GM19324 (cell line): ENCODE data around the gene CCR6.

Experiments used
- ATAC-seq: cut with Tn5 transposase; IDR thresholded peaks from one replicate; pipeline ENCODE4 v1.9.1; 2021; ENCODE audit warnings: mild to moderate bottlenecking, moderate library complexity; ENCODE audit not compliant: unreplicated experiment, low FRiP score

The CCR6 gene

GRCh38 chr6:167140589-167141474, 17.9 kb downstream of the CCR6 start:
- ATAC-seq, result peak; percentile 55

- ATAC-seq, result peak; percentile 76
Measured at GRCh38 chr6:167141667-167142432, 19.0 kb downstream of the CCR6 start.

GRCh38 chr6:167142433-167142761, 19.5 kb downstream of the CCR6 start:
- no peak for ATAC-seq

- no peak for ATAC-seq
Measured at GRCh38 chr6:167143041-167143440, 20.1 kb downstream of the CCR6 start.

- no peak for ATAC-seq
Measured at GRCh38 chr6:167145461-167145860, 22.6 kb downstream of the CCR6 start.

GRCh38 chr6:167146135-167146534, 23.2 kb downstream of the CCR6 start:
- no peak for ATAC-seq

GRCh38 chr6:167146977-167147376, 24.1 kb downstream of the CCR6 start:
- ATAC-seq, result no peak

GRCh38 chr6:167148021-167148420, 25.1 kb downstream of the CCR6 start:
- no peak for ATAC-seq

- ATAC-seq, result no peak
Measured at GRCh38 chr6:167148997-167149396, 26.1 kb downstream of the CCR6 start.

- ATAC-seq, result peak; percentile 63
Measured at GRCh38 chr6:167150941-167151549, 28.1 kb downstream of the CCR6 start.

- no peak for ATAC-seq
Measured at GRCh38 chr6:167151648-167152047, 28.8 kb downstream of the CCR6 start.

- peak; percentile 52 for ATAC-seq
Measured at GRCh38 chr6:167152862-167153261, 30.0 kb downstream of the CCR6 start.

GRCh38 chr6:167153521-167153959, 30.6 kb downstream of the CCR6 start:
- peak; percentile 38 for ATAC-seq

- no peak for ATAC-seq
Measured at GRCh38 chr6:167154291-167154690, 31.4 kb downstream of the CCR6 start.

- no peak for ATAC-seq
Measured at GRCh38 chr6:167154895-167155294, 32.0 kb downstream of the CCR6 start.

- ATAC-seq, result no peak
Measured at GRCh38 chr6:167157414-167157813, 34.5 kb downstream of the CCR6 start.

- no peak for ATAC-seq
Measured at GRCh38 chr6:167157863-167158262, 35.0 kb downstream of the CCR6 start, which contains the start of gene GPR31. Gene GPR31, minus strand, starts transcription at chr6:167157980. Its CDS starts 149 bp downstream, at chr6:167157831.

GRCh38 chr6:167161851-167162467, 39.1 kb downstream of the CCR6 start:
- ATAC-seq, result no peak

GRCh38 chr6:167162591-167162990, 39.7 kb downstream of the CCR6 start:
- no peak for ATAC-seq

GRCh38 chr6:167163476-167164011, 40.6 kb downstream of the CCR6 start:
- ATAC-seq, result no peak
